Prostate gland (tissue), 2 donors: ENCODE data around the gene SCYL2.

ENCODE experiments used
- POLR2A ChIP-seq: fragments of 450-650 bp; IDR thresholded peaks from one replicate; pipeline ENCODE4 v1.6.1; 2016; ENCODE audit warnings: antibody characterized with exemption, mild to moderate bottlenecking
- TF ChIP-seq, protein P1 (sequence below), 4 experiments: fragments of 200-600 bp in 2 of 4; fragments of 450-650 bp in 2 of 4; sonication (generic) in 2 of 4; IDR thresholded peaks; 1 replicate in 3 of 4; 2 replicates in 1 of 4; pipeline ENCODE4 v1.5.1; 2016 to 2019; ENCODE audit warnings: antibody characterized with exemption in 4 of 4, mild to moderate bottlenecking in 2 of 4, moderate library complexity in 2 of 4

DNA sequence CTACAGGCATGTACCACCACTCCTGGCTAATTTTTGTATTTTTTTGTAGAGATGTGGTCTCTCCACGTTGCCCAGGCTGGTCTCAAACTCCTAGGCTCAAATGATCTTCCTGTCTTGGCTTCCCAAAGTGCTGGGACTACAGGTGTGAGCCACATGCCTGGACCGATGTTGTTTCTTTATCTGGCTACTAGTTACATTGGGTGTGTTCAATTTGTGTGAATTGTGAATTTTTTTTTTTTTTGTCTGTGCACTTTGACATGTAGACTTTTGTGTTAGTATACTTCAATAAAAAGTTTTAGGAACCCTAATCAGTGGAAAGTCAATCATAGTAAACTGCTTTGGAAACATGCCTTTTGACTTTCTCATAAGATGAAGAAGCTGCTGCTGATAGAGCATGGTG lies 65.9 kb downstream of the SCYL2 start:
- TF ChIP-seq POLR2A: no peak
- TF ChIP-seq, protein P1, sequence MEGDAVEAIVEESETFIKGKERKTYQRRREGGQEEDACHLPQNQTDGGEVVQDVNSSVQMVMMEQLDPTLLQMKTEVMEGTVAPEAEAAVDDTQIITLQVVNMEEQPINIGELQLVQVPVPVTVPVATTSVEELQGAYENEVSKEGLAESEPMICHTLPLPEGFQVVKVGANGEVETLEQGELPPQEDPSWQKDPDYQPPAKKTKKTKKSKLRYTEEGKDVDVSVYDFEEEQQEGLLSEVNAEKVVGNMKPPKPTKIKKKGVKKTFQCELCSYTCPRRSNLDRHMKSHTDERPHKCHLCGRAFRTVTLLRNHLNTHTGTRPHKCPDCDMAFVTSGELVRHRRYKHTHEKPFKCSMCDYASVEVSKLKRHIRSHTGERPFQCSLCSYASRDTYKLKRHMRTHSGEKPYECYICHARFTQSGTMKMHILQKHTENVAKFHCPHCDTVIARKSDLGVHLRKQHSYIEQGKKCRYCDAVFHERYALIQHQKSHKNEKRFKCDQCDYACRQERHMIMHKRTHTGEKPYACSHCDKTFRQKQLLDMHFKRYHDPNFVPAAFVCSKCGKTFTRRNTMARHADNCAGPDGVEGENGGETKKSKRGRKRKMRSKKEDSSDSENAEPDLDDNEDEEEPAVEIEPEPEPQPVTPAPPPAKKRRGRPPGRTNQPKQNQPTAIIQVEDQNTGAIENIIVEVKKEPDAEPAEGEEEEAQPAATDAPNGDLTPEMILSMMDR (IDR thresholded peaks at IDR 0.05): no peak
